HL-60 (cell line): ENCODE data around the gene GREB1.

ENCODE experiments used
- CTCF ChIP-seq: IDR thresholded peaks from one replicate; pipeline ENCODE4 v1.5.1; 2011; ENCODE audit warnings: low read length, control low read depth, inconsistent platforms; ENCODE audit not compliant: insufficient read depth
- GABPA ChIP-seq: IDR thresholded peaks from 2 replicates; pipeline ENCODE4 v1.6.1; 2012; ENCODE audit warnings: low read depth
- POLR2AphosphoS5 ChIP-seq: IDR thresholded peaks from 2 replicates; pipeline ENCODE4 v1.6.1; 2012; ENCODE audit warnings: low read depth
- REST ChIP-seq: IDR thresholded peaks from 2 replicates; pipeline ENCODE4 v1.6.1; 2012; ENCODE audit warnings: low read depth; ENCODE audit not compliant: insufficient replicate concordance
- SPI1 ChIP-seq: IDR thresholded peaks from 2 replicates; pipeline ENCODE4 v1.6.1; 2012; ENCODE audit warnings: low read depth, mild to moderate bottlenecking, borderline replicate concordance

GRCh38 chr2:11499081-11499743 is 34.6 kb upstream of the GREB1 start:
- TF ChIP-seq REST (no peak), CTCF (no peak), POLR2AphosphoS5 (no peak), GABPA (no peak), SPI1 (no peak)
